Transverse colon (tissue), 4 donors: Measurements from ENCODE around the gene TMBIM4. TPM values are rescaled to one million over a fixed set of nuclear protein-coding genes. Genes with fewer than 3 reads are reported as not detected.

Experiments used
- DNase-seq: peaks from one replicate; pipeline ENCODE4 v3.0.0-alpha.2; 2019
- H3K27ac ChIP-seq, 4 donors: fragments of 200-600 bp; sonication (generic); 2 replicates each; pipeline ENCODE4 v1.5.1; 2016 to 2018; ENCODE audit warnings: inconsistent platforms in 4 of 4
- H3K27me3 ChIP-seq: fragments of 200-600 bp; sonication (generic); 2 replicates; pipeline ENCODE4 v1.5.1; 2017; ENCODE audit warnings: inconsistent platforms
- H3K36me3 ChIP-seq, 4 donors: fragments of 200-600 bp; sonication (generic); 2 replicates each; pipeline ENCODE4 v1.5.1; 2017 to 2019; ENCODE audit warnings: inconsistent platforms in 4 of 4
- H3K4me1 ChIP-seq, 4 donors: fragments of 200-600 bp; sonication (generic); 2 replicates each; pipeline ENCODE4 v1.5.1; 2017 to 2020; ENCODE audit warnings: inconsistent platforms in 4 of 4
- H3K4me3 ChIP-seq, 4 donors: fragments of 200-600 bp; sonication (generic); 1 replicate in 1 of 4; 2 replicates in 3 of 4; pipeline versions ENCODE4 v1.5.1 to v1.6.1; 2017 to 2019; ENCODE audit warnings: inconsistent platforms in 4 of 4
- H3K9me3 ChIP-seq, 2 donors: fragments of 200-600 bp; sonication (generic); 2 replicates each; pipeline ENCODE4 v1.5.1; 2017 to 2019; ENCODE audit warnings: inconsistent platforms in 2 of 2
- CTCF ChIP-seq, 5 experiments: fragments of 200-600 bp in 3 of 5; fragments of 450-650 bp in 2 of 5; sonication (generic) in 3 of 5; IDR thresholded peaks; 1 replicate in 2 of 5; 2 replicates in 3 of 5; pipeline ENCODE4 v1.5.1; 2016 to 2017; ENCODE audit warnings: antibody characterized with exemption in 5 of 5, inconsistent platforms in 3 of 5, mild to moderate bottlenecking in 2 of 5, moderate library complexity in 1 of 5
- EP300 ChIP-seq: sonication (generic); formaldehyde crosslinking; IDR thresholded peaks from one replicate; pipeline ENCODE4 v1.6.1; 2017; ENCODE audit warnings: antibody characterized with exemption, low read depth
- POLR2A ChIP-seq: fragments of 450-650 bp; IDR thresholded peaks from one replicate; pipeline ENCODE4 v1.6.1; 2016; ENCODE audit warnings: antibody characterized with exemption, mild to moderate bottlenecking, moderate library complexity
- POLR2AphosphoS5 ChIP-seq, 3 donors: sonication (generic); formaldehyde crosslinking; IDR thresholded peaks; one replicate each; pipeline ENCODE4 v1.6.1; 2016; ENCODE audit warnings: antibody characterized with exemption in 3 of 3
- WGBS, 2 donors: methylation state at CpG; one replicate each; pipeline ENCODE4 v1.1.5; 2018; ENCODE audit warnings: low coverage in 1 of 2; 5-methylcytosine and 5-hydroxymethylcytosine counted together
- in situ Hi-C, 4 donors: fragments of 200-750 bp; cut with MboI; loops; one replicate each; pipeline versions ENCODE4 v1.15.0 to v1.15.1; 2017; ENCODE audit warnings: low sequenced_read_pairs in 3 of 4, low pct_ligation_motif_present in 1 of 4, low pct_unique_long_range_greater_than_20kb in 1 of 4
- intact Hi-C: fragments of 100-400 bp; cut with DNase I; formaldehyde crosslinking; loops from one replicate; pipeline ENCODE4 v1.15.1; 2023; ENCODE audit warnings: low total_unique reads
- total RNA-seq, 4 donors: library from RNA; depleted of rRNA; stranded (reverse); fragments of >200 nt; gene quantifications; one replicate each; pipeline ENCODE4 v1.1.0, GENCODE V29; 2016

Gene TMBIM4
- total RNA-seq, 4 donors from 2014 or later = 15.5 to 217 (median 98.8) TPM

- Histone ChIP-seq H3K9me3 (no peaks in the 10 kb centered on the region), H3K4me3 (no peak overlapping the region), H3K27ac (no peak overlapping the region), H3K4me1 (no peaks in the 10 kb centered on the region), H3K27me3 (no peaks in the 10 kb centered on the region), H3K36me3 (peaks cover 0 to 7% (median 0%) of the 10 kb centered on the region in 4 donors)
- no peak for DNase-seq
- WGBS, 2 donors = 83 to 94% methylated on average over 2 of the region's 2 CpGs
- TF ChIP-seq POLR2A (no peak), EP300 (no peak), POLR2AphosphoS5 (IDR thresholded peaks at IDR 0.05) (no peak), CTCF (IDR thresholded peaks at IDR 0.05) (no peak)
- in situ Hi-C loops = loop anchor here in 1 of 4 donors (25.0 kb wide), 1 partner anchor 295 kb away; no protein-coding TSS in a partner anchor
- intact Hi-C loops = no loop called here
Observed at GRCh38 chr12:66117242-66117641, 52.6 kb downstream of the TMBIM4 start.

DNA sequence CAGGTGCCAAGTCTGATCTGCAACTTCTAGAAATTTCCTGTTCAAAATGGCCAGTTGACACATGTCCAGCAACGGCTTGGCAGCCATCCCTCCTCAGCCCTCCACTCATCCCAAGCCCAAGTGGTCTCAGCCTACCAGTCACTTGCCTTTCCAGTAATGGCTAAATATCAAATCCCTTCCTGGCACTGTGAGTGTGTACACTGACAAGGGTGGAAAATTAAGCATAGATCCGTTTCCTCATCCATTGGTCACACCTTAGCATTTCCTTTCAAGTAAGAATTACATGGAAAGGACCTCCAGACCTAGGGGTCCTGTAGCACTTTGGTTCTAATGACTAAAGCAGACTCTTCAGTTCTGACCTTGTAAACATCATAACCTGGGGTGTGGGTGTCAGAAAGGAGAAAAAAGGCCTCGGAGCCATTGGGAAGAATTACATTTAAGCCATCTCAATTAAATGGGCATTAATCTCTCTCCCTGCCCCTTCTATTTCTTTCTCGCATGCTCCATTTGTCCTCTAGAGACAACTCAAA lies 54.7 kb downstream of the TMBIM4 start:
- Histone ChIP-seq H3K36me3 (no peaks in the 10 kb centered on the region), H3K27me3 (no peaks in the 10 kb centered on the region), H3K9me3 (no peaks in the 10 kb centered on the region), H3K4me3 (no peak overlapping the region), H3K27ac (no peak overlapping the region), H3K4me1 (no peaks in the 10 kb centered on the region)
- DNase-seq = no peak
- intact Hi-C loops = no loop called here
- in situ Hi-C loops = loop anchor here in 1 of 4 donors (25.0 kb wide), 1 partner anchor 297 kb away; no protein-coding TSS in a partner anchor
- TF ChIP-seq POLR2A = no peak
- TF ChIP-seq POLR2AphosphoS5 (IDR thresholded peaks at IDR 0.05) = no peak
- no peak for TF ChIP-seq EP300
- no peak for TF ChIP-seq CTCF (IDR thresholded peaks at IDR 0.05)
- 80 to 100% methylated on average over 1 to 4 of the region's 4 CpGs for WGBS, 2 donors

GRCh38 chr12:66113471-66113870 lies 56.3 kb downstream of the TMBIM4 start:
- Histone ChIP-seq H3K9me3 (no peaks in the 10 kb centered on the region), H3K36me3 (no peaks in the 10 kb centered on the region), H3K27me3 (no peaks in the 10 kb centered on the region), H3K4me1 (no peaks in the 10 kb centered on the region), H3K4me3 (no peak overlapping the region), H3K27ac (no peak overlapping the region)
- DNase-seq = no peak
- 96 to 100% methylated on average over 1 of the region's 1 CpG for WGBS, 2 donors
- intact Hi-C loops (no loop called here), in situ Hi-C loops (loop anchor here in 1 of 4 donors (25.0 kb wide), 1 partner anchor 299 kb away; no protein-coding TSS in a partner anchor)
- TF ChIP-seq EP300 = no peak
- TF ChIP-seq POLR2AphosphoS5 (IDR thresholded peaks at IDR 0.05) = no peak
- TF ChIP-seq POLR2A = no peak
- TF ChIP-seq CTCF (IDR thresholded peaks at IDR 0.05) = no peak

DNA sequence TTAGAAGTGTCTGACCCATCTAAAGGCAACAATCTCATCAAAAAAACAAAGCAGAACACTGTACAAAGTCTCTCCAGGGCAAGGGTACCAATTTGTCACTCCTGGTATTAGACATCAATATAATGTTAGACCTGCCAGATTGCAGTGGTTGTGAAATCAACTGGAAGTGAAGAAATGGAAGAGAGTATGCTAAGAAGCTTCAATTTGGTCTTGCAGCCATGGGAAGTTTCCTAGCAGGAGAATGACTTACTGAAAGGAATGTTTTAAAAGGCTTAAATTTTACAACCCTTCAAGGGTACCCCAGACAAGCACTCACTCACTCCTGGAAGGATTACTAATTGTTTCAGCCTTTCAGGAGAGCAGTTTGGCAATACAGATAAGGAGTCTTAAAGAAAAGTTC lies 58.2 kb downstream of the TMBIM4 start:
- TF ChIP-seq CTCF (IDR thresholded peaks at IDR 0.05) = no peak
- Histone ChIP-seq H3K4me1 (no peaks in the 10 kb centered on the region), H3K27ac (no peak overlapping the region), H3K36me3 (no peaks in the 10 kb centered on the region), H3K4me3 (no peak overlapping the region), H3K9me3 (no peaks in the 10 kb centered on the region), H3K27me3 (no peaks in the 10 kb centered on the region)
- no peak for DNase-seq
- intact Hi-C loops = no loop called here
- in situ Hi-C loops = loop anchor here in 1 of 4 donors (25.0 kb wide), 1 partner anchor 301 kb away; no protein-coding TSS in a partner anchor
